Cerebellar nuclear complex (tissue), 1 donor: ENCODE data around the gene GEN1.

Source experiments
- DNase-seq, 2 experiments: peaks; one replicate each; lab custom pipeline; 2025; lab: John Stamatoyannopoulos, UW

GEN1 gene

DNA sequence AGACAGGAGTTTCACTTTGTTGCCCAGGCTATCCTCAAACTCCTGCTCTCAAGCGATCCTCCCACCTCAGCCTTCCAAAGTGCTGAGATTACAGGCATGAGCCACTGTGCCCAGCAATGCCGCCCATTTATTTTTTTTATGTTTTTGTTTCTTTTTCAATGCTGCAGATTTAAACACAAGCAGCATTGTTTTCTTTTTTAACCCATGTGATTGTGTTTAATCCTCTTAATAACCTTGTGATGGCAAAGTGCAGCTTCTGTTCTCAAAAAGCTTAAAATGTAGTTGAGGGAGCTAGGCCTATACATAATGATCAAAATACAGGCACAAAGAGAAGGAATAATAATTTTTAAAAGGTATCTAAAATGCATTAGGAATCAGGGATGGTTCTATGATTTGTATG is 73.8 kb downstream of the GEN1 start:
- no peak for DNase-seq

DNA sequence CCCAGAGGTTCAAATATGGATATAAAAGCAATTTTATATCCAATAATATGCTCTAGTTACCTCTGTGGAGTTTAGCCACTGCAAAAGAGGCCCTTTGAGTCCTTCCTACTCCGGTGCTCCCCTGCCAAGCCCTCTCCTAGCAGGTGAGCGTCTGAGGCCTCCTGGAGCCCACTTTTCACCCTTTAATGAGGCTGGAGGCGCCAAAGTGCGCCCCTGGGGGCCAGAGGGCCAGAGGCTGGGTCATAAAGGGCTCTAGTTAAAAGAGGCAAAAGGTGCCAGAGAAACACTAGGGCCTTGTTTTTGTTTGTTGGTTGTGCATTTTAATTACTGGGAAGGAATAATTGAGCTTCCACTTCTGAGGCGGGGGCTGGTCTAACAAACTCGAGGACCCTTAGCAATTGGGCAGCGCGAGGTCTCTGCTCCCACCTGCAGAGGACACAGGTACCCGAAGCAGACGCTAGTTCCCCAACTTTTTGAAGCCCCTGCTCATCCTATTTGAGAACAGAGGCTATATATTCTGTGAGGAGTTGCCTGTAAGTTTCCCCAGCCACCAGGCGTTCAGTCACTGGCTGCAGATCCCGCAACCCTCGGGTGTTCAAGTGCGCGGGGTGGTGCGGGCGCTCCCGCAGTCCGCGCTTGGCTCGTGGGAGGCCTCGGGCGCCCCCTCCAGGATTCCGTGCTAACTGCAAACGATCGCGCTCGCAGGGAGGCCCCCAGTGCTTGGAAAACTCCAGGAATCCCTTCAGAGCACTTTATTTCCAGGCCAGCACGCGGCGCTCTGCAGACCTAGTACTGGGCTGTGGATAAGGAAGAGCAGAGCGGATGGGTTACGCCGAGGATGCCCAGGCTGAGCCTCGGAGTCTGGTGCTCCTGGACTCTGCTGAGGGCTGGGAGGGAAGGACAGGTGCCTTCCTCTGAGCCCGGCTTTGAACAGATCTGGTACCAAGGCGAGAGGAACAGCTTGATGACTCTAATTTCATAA is 76.4 kb downstream of the GEN1 start:
- DNase-seq: no peak

DNA sequence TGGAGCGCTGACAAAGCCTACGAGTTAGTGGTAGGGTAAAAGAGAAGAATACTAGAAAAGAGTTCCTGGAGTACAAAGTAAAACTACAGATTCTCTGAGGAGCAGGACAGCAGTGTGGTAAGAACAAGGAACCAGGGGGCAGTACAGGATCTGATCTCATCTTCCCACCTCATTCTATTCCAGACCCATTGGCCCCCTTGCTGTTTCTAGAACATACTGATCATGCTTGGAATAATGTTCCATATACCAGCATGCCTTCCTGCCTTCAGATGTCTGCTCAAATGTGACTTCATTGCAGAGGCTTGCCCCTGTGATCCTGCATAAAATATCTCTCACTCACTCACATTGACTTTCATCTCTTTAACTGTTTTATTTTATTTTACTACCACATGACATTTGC is 81.6 kb downstream of the GEN1 start:
- no peak for DNase-seq
